ENCODE results near the gene CCL1.

GRCh38 chr17:34375426-34375997 lies 12.5 kb upstream of the CCL1 start:
- TF ChIP-seq CTCF (IDR thresholded peaks at IDR 0.05) (no peak), POLR2A (IDR thresholded peaks at IDR 0.05) (no peak), EP300 (IDR thresholded peaks at IDR 0.05) (no peak)

Data from tibial nerve (tissue), 4 donors.